T47D (cell line): ENCODE measurements around the gene FSTL4.

Source experiments
- DNase-seq, 2 experiments: peaks; one replicate each; pipeline versions ENCODE4 v3.0.0 to v3.0.0-alpha.2; 2011 to 2012; ENCODE audit warnings: low read depth in 1 of 2, low spot score in 1 of 2
- JUND ChIP-seq: IDR thresholded peaks from 2 replicates; pipeline ENCODE4 v1.6.1; 2012; ENCODE audit warnings: low read depth
- in situ Hi-C: cut with HindIII; loops from 2 replicates; pipeline ENCODE4 v1.10.0; 2016; ENCODE audit warnings: low sequenced_read_pairs, low pct_unique_long_range_greater_than_20kb

Gene FSTL4

DNA sequence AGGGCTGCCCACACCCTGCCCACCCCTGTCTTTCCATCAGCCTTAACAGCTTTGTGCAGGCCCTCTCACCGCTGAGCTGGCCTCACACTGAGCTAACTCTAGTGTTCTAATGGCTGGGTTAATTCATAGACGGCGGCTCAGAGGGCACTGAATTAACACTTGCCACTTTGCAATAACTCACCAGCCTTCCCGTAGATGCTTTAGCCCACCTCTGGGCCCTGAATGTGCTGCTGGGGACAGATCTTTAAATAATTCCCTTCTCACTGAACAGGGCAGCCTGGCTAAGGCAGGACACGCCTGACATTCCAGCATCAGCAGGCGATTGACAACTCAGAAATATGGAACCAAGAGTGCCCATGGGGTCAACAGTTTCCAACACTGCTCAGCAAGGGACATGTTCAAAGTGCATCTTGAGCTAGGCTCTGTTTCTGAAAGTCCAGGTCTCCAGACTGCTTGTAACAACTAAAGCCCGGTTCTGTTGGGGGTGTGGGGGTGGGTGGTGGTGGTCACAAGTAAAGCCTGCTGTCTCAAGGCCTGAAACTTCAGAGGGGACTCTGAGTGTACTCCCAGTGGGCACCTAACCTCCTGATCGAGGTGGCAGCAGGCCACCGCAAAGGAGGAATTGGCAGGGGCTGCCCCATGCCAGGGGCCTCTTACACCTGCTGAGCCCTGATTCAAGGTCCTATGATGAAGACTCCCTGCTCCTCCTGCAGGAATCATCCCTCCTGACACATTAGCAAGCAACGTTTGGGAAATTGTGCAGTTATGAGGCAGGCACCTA is 248.3 kb downstream of the FSTL4 start:
- no peak for TF ChIP-seq JUND
- in situ Hi-C loops, result no loop called here
- DNase-seq, result no peak

DNA sequence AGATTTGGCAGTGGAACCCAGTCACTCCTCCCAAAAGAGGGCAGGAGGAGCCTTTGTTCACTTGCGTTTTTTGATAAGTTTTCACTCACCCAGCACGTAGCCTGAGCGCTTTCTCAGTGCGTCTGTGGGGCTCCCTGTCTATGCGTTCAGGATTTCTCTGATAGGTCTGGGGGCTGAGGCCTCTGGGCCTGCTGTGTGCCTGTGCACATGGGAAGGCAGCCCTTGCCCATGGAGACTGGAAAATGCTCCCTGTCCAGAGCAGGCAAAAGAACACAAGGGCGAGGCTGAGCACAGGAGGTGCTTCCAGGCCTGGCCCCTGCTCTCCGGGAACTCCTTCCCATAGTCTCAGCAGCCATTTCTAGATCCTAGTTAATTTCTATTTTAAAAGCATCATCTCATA is 249.9 kb downstream of the FSTL4 start:
- DNase-seq, result no peak
- in situ Hi-C loops, result no loop called here
- no peak for TF ChIP-seq JUND

DNA sequence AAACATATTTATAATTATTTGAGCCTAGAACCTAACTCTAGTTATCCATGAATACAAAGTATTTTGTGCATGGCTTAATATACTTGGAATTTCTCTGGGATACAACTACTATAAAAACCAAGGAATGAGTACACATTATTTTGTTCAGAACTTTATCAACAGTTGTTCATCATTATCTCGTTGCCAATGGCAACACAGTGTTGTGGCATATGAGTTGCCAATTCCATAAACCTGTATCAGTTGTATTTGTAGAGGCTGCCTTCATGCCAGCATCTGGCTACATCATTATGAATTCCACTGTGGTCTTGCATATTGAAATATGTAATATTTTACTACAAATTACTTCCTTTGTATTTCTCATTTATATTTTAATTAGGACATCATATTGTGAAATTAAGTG is 250.4 kb downstream of the FSTL4 start:
- in situ Hi-C loops, result no loop called here
- TF ChIP-seq JUND, result no peak
- DNase-seq, result no peak

DNA sequence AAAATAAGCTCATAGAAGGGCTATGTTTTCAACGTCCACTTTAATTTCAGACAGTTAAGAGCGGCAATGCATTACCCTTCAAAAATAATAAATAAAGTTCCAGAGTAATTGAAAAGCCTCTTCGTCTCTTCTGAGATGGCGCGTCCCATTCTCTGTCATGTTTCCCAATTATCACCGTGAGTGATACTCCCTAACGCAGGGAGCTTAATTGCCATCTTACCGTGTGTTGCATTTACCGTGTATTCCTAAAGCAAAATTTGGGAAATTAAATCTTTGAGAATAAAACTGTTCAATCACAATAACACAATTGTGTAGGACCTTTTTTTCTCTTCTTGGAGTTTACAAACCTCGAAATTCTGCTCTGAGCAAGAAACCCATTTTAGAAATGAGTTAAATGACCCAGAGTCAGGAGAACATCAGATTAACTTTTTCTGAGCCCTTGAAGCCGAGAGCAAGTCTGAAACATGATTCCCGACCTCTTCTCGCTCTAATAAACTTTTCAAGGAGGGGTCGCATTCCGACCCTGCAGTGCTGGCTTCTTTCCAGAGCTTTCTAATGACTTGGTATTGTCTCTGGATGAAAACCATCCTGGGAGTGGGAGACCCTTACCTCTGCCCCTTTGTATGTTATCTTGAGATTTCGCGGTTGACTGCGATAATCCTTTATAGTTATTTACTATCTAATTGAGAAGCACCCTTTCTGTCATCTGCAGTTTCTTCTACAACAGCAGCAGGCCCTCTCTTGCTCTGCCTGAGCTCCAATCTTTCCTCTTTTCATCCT is 251.5 kb downstream of the FSTL4 start:
- no peak for DNase-seq
- TF ChIP-seq JUND, result no peak
- in situ Hi-C loops, result no loop called here

DNA sequence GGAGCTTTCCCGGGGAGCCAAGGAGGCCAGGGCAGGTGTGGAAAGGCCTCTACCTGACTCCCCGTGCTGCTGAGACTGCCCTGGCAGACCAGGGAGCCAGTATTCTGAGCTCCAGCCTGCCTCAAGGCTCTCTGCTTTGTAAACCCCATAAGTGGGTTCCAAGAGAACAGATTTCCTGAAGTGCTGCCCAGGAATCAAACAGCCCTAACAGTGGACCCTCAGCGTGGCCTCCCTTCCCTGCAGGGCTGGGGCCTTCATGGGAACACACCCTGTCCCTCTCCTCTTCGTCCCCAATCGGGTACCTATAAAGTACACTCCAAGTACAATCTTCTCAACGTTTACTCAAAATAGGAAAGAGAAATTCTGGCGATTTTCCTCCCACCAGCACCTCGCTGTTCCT is 252.5 kb downstream of the FSTL4 start:
- in situ Hi-C loops, result no loop called here
- TF ChIP-seq JUND, result no peak
- DNase-seq, result no peak

DNA sequence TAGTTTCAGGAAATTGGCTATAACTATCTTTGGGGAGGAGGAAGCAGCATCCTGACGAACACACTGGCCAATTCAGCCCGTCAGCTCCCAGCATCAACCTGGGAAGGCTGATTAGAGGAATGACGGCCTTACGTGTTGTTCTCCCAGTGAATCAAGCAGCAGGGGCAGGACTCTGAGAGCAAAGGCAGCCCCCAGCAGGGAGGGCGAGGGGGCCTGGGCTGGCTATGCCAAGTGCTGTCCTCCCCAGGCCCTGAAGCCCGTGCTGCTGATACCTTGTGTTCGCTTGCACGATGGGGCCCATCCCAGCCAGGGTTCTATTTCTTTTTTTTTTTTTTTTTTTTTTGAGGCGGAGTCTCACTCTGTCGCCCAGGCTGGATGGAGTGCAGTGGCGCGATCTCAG is 254.1 kb downstream of the FSTL4 start:
- no peak for TF ChIP-seq JUND
- in situ Hi-C loops, result no loop called here
- no peak for DNase-seq

DNA sequence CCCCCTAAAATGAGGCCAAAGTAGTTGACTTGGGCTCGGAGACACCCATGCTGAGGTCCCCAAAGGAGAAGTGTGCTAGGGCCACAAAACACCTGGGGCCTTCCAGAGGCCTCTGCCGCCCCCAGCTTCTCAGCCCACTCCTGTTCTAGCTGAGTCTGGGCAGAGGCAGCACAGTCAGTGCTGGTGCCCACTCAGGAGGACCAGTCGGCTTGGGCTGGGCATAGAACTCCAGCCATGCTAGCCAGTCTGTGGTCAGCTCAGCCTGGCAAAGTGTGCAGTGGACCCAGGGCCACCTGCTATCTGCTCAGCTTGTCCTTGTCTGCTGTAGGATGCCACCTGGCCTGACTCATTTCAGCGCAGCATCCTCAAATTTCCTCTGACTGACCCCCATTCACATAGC is 254.6 kb downstream of the FSTL4 start:
- in situ Hi-C loops, result no loop called here
- no peak for TF ChIP-seq JUND
- no peak for DNase-seq

DNA sequence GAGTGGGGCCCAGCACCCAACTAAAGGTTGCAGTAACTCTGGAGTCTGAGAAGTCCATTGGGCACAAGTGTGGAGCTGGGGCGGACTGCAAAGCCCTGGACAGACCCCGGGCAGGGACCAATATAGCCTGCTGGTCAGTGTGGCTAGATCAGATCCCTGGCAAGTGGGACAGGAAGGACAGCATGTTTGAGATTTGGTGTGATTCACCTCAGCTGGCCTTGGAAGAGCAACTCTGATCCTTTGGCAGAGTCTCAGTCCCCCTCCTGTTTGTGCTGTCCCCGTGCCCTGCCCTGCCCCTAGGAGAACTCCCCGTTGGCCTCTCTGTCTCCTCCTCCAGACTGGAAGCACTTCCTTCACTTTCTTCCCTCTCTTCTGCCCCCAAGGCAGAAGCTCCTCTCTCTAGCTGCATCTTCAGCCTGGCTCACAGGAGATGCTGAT is 255.3 kb downstream of the FSTL4 start:
- DNase-seq, result no peak
- TF ChIP-seq JUND, result no peak
- in situ Hi-C loops, result no loop called here

DNA sequence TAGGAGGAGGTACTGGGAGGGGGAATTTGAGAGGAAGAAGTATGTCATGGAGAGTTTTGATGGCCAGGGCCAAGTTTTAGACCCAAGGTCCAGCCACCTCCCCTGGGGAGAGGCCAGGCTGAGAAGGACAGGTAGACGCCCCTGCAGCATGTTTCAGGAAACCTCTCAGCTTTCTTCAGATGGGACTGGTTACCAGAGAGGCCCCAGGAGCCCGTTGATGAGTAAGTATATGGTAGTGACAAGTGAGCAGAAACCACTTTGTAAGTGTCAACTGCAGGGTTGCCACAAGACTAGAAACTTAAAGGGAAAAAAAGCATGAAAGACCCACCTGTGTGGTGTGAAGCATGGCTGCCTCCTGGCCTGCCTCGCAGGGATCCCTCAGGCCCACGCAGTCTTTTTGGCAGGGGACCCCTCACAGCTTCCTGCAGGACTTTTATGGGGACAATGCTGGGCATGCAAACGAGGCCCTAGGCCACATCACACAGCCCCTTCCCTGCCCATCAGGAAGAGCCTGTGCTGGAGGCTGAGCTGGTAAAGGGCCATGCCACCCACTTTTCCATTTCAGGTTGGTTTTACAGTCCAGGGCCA is 255.9 kb downstream of the FSTL4 start:
- no peak for TF ChIP-seq JUND
- in situ Hi-C loops, result no loop called here
- no peak for DNase-seq

DNA sequence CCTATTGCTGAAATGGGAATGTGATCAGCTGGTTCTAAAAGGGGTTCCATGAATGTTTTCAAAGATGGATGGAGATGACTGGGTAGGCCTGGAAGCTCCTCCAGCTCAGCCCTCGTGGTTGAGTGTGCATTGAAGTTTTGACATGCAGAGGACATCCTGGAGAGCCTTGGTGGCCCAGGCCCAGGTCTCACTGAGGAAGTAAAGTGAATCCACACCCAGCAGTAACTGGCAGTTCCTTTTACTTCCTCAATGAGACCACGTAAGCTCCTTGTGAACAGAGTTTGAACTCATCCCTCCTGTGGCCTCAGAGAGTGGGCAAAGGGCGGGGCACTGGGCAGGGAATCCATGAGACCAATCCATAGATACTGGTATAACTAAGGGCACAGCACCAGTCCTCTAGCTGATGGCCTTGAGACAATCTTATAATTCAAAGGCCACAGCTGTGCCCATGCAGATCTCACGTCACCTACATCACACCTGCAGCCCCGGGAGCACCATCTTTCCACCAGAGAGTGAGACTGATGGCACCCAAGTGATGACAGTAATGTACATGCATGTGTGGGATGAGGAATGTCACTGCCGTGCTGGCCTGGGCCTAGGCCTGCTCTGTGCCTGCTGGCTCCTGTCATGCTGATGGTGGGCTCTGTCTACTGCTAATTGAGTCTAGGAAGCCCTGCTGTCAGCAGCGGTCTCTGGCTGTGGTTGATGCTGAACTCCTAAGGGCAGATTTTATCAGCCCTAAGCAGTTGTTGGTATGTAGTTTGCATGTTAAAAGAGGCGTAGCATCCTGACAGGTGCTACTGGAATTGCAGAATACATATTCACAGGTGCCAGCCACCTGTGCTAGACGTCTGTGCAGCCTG is 257.8 kb downstream of the FSTL4 start:
- TF ChIP-seq JUND, result no peak
- in situ Hi-C loops, result no loop called here
- DNase-seq, result no peak

DNA sequence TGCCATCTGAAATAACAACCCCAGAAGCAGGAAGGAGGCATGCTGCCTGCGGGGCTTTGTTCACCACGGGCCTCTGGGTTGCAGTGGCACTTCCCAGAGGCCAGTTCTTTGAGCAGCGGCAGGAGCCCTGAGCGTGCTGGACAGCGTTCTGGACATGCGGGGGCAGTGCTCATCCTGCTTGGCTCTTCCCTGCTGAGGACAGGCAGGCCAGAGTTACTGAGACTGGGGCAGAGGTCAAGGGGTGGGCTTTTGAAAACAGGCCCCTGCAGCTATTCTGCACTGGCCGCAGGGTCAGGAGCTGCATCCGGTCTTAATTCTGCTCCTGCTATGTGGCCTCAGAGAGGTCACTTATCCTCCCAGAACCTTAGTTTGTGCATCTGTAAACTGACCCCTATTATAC is 258.6 kb downstream of the FSTL4 start:
- DNase-seq, result no peak
- in situ Hi-C loops, result no loop called here
- no peak for TF ChIP-seq JUND

DNA sequence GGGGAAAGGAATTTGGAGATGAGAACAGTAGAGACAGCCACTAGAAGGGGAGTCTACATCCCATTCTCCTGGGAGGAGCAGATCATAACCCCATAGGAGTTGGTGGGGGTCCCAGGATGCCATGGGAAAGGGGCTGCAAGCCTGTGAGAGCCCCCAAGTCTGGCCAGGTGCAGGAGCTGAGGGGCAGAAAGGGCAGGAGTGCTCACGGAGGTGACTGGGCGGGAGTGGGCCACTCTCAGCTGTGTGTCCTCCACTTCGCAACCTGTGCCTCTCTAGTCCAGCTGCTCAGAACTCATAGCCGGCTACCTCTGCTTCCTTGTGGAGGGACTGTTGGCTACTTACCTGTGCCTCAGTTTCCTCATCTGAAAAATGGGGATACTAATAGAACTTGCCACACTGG is 263.9 kb downstream of the FSTL4 start:
- TF ChIP-seq JUND, result no peak
- no peak for DNase-seq
- in situ Hi-C loops, result no loop called here
